GM23338 (cell line): ENCODE results near the gene FGF11. TPM values are rescaled to one million over a fixed set of nuclear protein-coding genes. Genes with fewer than 3 reads are reported as not detected.

Experiments
- ATAC-seq: fragments of 200-7000 bp; cut with Tn5 transposase; 3 replicates; pipeline ENCODE4 v1.9.1; 2020
- DNase-seq: peaks from one replicate; pipeline ENCODE4 v3.0.0-alpha.2; 2015; ENCODE audit warnings: low spot score
- H2AFZ ChIP-seq: fragments of 200-600 bp; sonication (generic); 2 replicates; pipeline ENCODE4 v1.8.0; 2016; ENCODE audit warnings: antibody characterized with exemption, mild to moderate bottlenecking, moderate library complexity
- H3F3A ChIP-seq: fragments of 200-600 bp; sonication (generic); replicated peaks from 2 replicates; pipeline ENCODE4 v1.8.0; 2017; ENCODE audit warnings: antibody characterized with exemption, mixed run types, low read depth
- H3K27ac ChIP-seq: fragments of 200-600 bp; sonication (generic); 2 replicates; pipeline ENCODE4 v1.6.1; 2016; ENCODE audit warnings: low read depth
- H3K27me3 ChIP-seq: fragments of 200-600 bp; sonication (generic); 2 replicates; pipeline ENCODE4 v1.8.0; 2016; ENCODE audit warnings: mild to moderate bottlenecking, mixed run types, moderate library complexity; ENCODE audit not compliant: insufficient read depth
- H3K36me3 ChIP-seq: fragments of 200-600 bp; sonication (generic); 2 replicates; pipeline ENCODE4 v1.8.0; 2016; ENCODE audit warnings: mild to moderate bottlenecking; ENCODE audit not compliant: insufficient read depth
- H3K4me1 ChIP-seq: fragments of 200-600 bp; sonication (generic); 2 replicates; pipeline ENCODE4 v1.8.0; 2016; ENCODE audit warnings: mild to moderate bottlenecking, moderate library complexity; ENCODE audit not compliant: insufficient read depth
- H3K4me2 ChIP-seq: fragments of 200-600 bp; sonication (generic); 2 replicates; pipeline ENCODE4 v1.7.1; 2017; ENCODE audit warnings: mixed run types
- H3K4me3 ChIP-seq: fragments of 200-600 bp; sonication (generic); 2 replicates; pipeline ENCODE4 v1.6.1; 2016; ENCODE audit warnings: mixed run types
- H3K79me2 ChIP-seq: fragments of 200-600 bp; sonication (generic); replicated peaks from 2 replicates; pipeline ENCODE4 v1.8.0; 2017; ENCODE audit warnings: mild to moderate bottlenecking; ENCODE audit not compliant: insufficient read depth
- H3K9me2 ChIP-seq: fragments of 200-600 bp; sonication (generic); 2 replicates; pipeline ENCODE4 v1.8.0; 2017; ENCODE audit not compliant: insufficient read depth
- H4K20me1 ChIP-seq: fragments of 200-600 bp; sonication (generic); replicated peaks from 2 replicates; pipeline ENCODE4 v1.8.0; 2017; ENCODE audit warnings: mild to moderate bottlenecking; ENCODE audit not compliant: insufficient read depth
- H3K27ac Mint-ChIP-seq: 2 replicates; pipeline ENCODE4 v1.8.0; 2020; ENCODE audit warnings: inconsistent platforms, mild to moderate bottlenecking, moderate library complexity, mixed read lengths
- H3K27me3 Mint-ChIP-seq: 3 replicates; pipeline ENCODE4 v1.8.0; 2022; ENCODE audit warnings: low read depth, mild to moderate bottlenecking, moderate library complexity, mixed read lengths, inconsistent platforms; ENCODE audit not compliant: insufficient read depth, poor library complexity
- H3K36me3 Mint-ChIP-seq: 3 replicates; pipeline ENCODE4 v1.8.0; 2021; ENCODE audit warnings: low read depth, mild to moderate bottlenecking, inconsistent platforms, moderate library complexity, mixed read lengths
- H3K4me1 Mint-ChIP-seq: 3 replicates; pipeline ENCODE4 v1.8.0; 2020; ENCODE audit warnings: mild to moderate bottlenecking, inconsistent platforms, mixed read lengths
- H3K4me3 Mint-ChIP-seq: 3 replicates; pipeline ENCODE4 v1.8.0; 2021; ENCODE audit warnings: moderate library complexity, mild to moderate bottlenecking, inconsistent platforms, mixed read lengths
- H3K9me3 Mint-ChIP-seq: 3 replicates; pipeline ENCODE4 v1.8.0; 2020; ENCODE audit warnings: moderate library complexity, mild to moderate bottlenecking, inconsistent platforms, mixed read lengths
- EZH2phosphoT487 ChIP-seq: fragments of 200-600 bp; sonication (generic); IDR thresholded peaks from one replicate; pipeline ENCODE4 v1.8.1; 2018; ENCODE audit warnings: antibody characterized with exemption; ENCODE audit not compliant: unreplicated experiment
- JUNB ChIP-seq: IDR thresholded peaks from one replicate; pipeline ENCODE4 v1.6.1; 2016; ENCODE audit warnings: antibody characterized with exemption; ENCODE audit not compliant: unreplicated experiment
- NANOG ChIP-seq: IDR thresholded peaks from 2 replicates; pipeline ENCODE4 v1.6.1; 2016; ENCODE audit warnings: antibody characterized with exemption, borderline replicate concordance
- POLR2AphosphoS5 ChIP-seq: IDR thresholded peaks from 2 replicates; pipeline ENCODE4 v1.6.1; 2016; ENCODE audit warnings: antibody characterized with exemption, low read depth
- STAT1 ChIP-seq: IDR thresholded peaks from one replicate; pipeline ENCODE4 v1.6.1; 2016; ENCODE audit warnings: antibody characterized with exemption; ENCODE audit not compliant: unreplicated experiment
- ZNF114 ChIP-seq: fragments of 250-450 bp; sonication (Bioruptor Pico); IDR thresholded peaks from 2 replicates; pipeline ENCODE4 v1.5.0; 2020; ENCODE audit warnings: mild to moderate bottlenecking, moderate library complexity
- ZNF331 ChIP-seq: fragments of 250-450 bp; sonication (Bioruptor Pico); IDR thresholded peaks from 2 replicates; pipeline ENCODE4 v1.5.0; 2020; ENCODE audit warnings: low read depth, mild to moderate bottlenecking, moderate library complexity
- polyA plus RNA-seq: library from polyadenylated mRNA; unstranded; fragments of >200 nt; fragmentation: Nextera tagmentation; extraction: Ambion mirVana; gene quantifications from 2 replicates; pipeline ENCODE4 v1.2.1, GENCODE V29; 2016
- total RNA-seq: library from RNA; depleted of rRNA; stranded (reverse); fragments of >200 nt; shearing (Covaris generic); gene quantifications from 2 replicates; pipeline ENCODE4 v1.2.3, GENCODE V29; 2014
- TF ChIP-seq, protein P1 (sequence below): IDR thresholded peaks from 2 replicates; pipeline ENCODE4 v1.6.1; 2016; ENCODE audit warnings: antibody characterized with exemption
- TF ChIP-seq, protein P2 (sequence below): IDR thresholded peaks from one replicate; pipeline ENCODE4 v1.6.1; 2018; ENCODE audit warnings: antibody characterized with exemption; ENCODE audit not compliant: unreplicated experiment
- TF ChIP-seq, protein P3 (sequence below), 2 experiments: fragments of 200-600 bp in 1 of 2; sonication (generic) in 1 of 2; conservative IDR thresholded peaks; 2 replicates each; pipeline versions ENCODE4 v1.5.1 to v1.6.1; 2016 to 2017; ENCODE audit warnings: antibody characterized with exemption in 2 of 2, low read depth in 2 of 2, mild to moderate bottlenecking in 2 of 2, moderate library complexity in 1 of 2

Gene FGF11
- total and polyA plus RNA-seq, 2 experiments from 2014 or later, result 11.1 to 16.6 TPM

DNA sequence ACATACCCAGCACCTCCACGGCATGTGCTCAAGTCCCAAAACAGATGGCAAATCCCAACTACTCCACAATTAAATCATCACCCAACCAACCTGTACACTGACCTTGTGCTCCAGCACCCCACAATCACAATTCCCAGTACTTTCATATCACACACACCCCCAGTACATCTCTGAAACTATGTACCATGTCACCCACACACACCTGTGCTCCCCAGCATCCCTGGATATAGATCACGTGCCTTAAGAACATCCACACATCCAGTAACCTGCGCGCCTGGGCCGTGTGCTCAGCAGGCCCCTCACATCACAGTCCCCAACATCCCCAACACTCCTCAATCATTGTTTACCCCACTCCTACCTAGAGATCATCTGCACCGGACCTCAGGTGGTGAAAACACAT, 29.6 kb upstream of the FGF11 start (continued):
- TF ChIP-seq, protein P1, sequence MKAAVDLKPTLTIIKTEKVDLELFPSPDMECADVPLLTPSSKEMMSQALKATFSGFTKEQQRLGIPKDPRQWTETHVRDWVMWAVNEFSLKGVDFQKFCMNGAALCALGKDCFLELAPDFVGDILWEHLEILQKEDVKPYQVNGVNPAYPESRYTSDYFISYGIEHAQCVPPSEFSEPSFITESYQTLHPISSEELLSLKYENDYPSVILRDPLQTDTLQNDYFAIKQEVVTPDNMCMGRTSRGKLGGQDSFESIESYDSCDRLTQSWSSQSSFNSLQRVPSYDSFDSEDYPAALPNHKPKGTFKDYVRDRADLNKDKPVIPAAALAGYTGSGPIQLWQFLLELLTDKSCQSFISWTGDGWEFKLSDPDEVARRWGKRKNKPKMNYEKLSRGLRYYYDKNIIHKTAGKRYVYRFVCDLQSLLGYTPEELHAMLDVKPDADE, result no peak
- no peak for TF ChIP-seq ZNF114 (CRISPR knock-in tag)

DNA sequence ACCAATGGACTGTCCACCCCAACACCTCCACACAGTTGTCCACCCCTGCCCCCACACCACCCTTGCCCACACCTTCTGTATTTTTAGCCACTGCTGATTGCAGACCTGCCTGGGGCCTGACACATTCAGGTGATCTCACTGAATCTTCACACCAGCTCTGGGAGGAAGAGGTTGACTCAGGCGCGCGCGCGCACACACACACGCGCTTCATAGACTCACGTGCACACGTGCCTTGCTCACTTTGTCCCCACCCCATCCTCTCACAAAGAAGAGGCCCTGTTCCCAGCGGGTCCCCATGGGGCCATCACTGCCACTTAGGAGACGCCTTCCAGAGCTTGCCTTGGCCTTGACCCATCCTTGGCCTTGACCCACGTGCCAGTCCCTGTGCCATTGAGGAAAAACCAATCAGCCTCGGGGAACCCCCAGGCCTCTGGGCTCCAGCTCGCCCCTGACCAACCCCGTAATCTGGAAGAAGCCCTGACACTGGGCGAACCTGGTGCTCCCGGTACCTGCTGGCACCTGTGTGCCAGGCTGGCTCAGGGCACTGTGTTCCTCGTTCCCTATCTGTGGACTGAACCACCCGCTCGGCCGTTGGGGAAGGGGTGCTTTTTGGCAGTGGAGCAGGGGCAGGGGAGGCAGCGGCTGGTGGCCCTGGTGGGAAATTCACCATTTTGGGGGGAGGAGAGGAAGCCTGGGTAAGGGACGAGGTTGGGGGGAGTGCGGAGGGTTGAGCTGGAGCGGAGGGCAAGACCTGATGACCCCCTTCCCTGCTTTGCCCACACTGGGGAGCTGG, 28.5 kb upstream of the FGF11 start:
- TF ChIP-seq STAT1 (no peak), ZNF331 (no peak), EZH2phosphoT487 (no peak), JUNB (no peak), NANOG (no peak), POLR2AphosphoS5 (no peak)
- TF ChIP-seq, protein P1, result no peak
- TF ChIP-seq, protein P2, sequence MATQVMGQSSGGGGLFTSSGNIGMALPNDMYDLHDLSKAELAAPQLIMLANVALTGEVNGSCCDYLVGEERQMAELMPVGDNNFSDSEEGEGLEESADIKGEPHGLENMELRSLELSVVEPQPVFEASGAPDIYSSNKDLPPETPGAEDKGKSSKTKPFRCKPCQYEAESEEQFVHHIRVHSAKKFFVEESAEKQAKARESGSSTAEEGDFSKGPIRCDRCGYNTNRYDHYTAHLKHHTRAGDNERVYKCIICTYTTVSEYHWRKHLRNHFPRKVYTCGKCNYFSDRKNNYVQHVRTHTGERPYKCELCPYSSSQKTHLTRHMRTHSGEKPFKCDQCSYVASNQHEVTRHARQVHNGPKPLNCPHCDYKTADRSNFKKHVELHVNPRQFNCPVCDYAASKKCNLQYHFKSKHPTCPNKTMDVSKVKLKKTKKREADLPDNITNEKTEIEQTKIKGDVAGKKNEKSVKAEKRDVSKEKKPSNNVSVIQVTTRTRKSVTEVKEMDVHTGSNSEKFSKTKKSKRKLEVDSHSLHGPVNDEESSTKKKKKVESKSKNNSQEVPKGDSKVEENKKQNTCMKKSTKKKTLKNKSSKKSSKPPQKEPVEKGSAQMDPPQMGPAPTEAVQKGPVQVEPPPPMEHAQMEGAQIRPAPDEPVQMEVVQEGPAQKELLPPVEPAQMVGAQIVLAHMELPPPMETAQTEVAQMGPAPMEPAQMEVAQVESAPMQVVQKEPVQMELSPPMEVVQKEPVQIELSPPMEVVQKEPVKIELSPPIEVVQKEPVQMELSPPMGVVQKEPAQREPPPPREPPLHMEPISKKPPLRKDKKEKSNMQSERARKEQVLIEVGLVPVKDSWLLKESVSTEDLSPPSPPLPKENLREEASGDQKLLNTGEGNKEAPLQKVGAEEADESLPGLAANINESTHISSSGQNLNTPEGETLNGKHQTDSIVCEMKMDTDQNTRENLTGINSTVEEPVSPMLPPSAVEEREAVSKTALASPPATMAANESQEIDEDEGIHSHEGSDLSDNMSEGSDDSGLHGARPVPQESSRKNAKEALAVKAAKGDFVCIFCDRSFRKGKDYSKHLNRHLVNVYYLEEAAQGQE, result no peak
- TF ChIP-seq, protein P3, sequence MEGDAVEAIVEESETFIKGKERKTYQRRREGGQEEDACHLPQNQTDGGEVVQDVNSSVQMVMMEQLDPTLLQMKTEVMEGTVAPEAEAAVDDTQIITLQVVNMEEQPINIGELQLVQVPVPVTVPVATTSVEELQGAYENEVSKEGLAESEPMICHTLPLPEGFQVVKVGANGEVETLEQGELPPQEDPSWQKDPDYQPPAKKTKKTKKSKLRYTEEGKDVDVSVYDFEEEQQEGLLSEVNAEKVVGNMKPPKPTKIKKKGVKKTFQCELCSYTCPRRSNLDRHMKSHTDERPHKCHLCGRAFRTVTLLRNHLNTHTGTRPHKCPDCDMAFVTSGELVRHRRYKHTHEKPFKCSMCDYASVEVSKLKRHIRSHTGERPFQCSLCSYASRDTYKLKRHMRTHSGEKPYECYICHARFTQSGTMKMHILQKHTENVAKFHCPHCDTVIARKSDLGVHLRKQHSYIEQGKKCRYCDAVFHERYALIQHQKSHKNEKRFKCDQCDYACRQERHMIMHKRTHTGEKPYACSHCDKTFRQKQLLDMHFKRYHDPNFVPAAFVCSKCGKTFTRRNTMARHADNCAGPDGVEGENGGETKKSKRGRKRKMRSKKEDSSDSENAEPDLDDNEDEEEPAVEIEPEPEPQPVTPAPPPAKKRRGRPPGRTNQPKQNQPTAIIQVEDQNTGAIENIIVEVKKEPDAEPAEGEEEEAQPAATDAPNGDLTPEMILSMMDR (conservative IDR thresholded peaks at IDR 0.05; ENCODE audit: low read depth in 2 of 2), result no peak
- H3K27me3 Mint-ChIP-seq, result peaks cover 16% of the 10 kb centered on the region
- Histone ChIP-seq H3K27ac (no peak overlapping the region), H3K4me3 (no peak overlapping the region), H4K20me1 (no peaks in the 10 kb centered on the region; the same call in 1 of the 2 replicates), H2AFZ (no peak overlapping the region), H3F3A (peaks cover 10% of the 10 kb centered on the region), H3K9me2 (no peaks in the 10 kb centered on the region), H3K4me2 (no peak overlapping the region), H3K4me1 (peaks cover 19% of the 10 kb centered on the region), H3K36me3 (no peaks in the 10 kb centered on the region; the same call in 1 of the 2 replicates), H3K27me3 (no peaks in the 10 kb centered on the region), H3K79me2 (peaks cover 5% of the 10 kb centered on the region; the same call in 1 of the 2 replicates)
- no peak for DNase-seq
- no peaks in the 10 kb centered on the region for H3K9me3 Mint-ChIP-seq
- H3K27ac Mint-ChIP-seq, result no peak overlapping the region; the same call in 1 of the 2 replicates
- H3K4me1 Mint-ChIP-seq, result peaks cover 33% of the 10 kb centered on the region
- no peak overlapping the region for H3K4me3 Mint-ChIP-seq
- no peak for ATAC-seq
- peaks cover 28% of the 10 kb centered on the region for H3K36me3 Mint-ChIP-seq
